HG03060 (cell line): ENCODE results near the gene GPR42.
"Not testable (repeated sequence)": the region's sequence is repeated elsewhere in the genome, so short reads cannot be mapped to it uniquely, and the experiment has no call there.

Experiments
- ATAC-seq: cut with Tn5 transposase; IDR thresholded peaks from one replicate; pipeline ENCODE4 v1.9.1; 2021; ENCODE audit warnings: low read depth, moderate number of reproducible peaks; ENCODE audit not compliant: unreplicated experiment

Gene GPR42

DNA sequence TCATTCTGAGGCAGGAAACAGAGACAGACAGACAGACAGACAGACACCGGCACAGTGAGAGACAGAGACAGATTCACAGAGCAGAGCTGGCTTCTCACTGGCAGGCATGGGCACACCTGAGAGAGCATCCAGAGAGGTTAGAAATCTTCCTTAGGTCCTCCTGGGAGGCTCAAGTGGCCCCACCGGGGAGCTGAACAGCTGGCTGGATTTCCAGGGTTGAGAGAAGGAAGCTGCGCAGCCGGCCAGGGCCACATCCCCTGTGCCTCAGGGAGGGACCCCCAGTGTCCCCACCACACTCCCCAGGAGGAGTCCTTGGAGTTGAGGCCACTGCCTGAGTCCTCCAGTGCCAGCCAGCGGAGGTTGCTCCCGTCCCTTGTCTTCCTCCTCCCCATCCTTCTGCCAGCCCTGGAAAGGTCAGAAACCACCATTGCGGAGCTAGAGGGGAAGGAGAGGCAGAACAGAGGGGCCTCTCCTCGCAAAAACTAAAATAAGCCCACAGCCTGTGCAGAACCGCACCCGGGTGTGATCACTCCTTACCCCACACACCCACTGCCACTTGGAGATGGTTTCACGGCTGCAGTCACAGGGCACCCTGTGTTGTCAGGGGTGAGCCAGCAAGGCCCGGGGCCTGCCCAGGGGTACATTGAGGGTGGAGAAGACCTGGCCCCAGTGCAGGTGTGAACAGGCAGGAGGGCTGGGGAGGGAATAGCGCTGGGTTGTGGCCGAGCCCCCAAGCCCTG is 8.4 kb upstream of the GPR42 start:
- no peak for ATAC-seq

DNA sequence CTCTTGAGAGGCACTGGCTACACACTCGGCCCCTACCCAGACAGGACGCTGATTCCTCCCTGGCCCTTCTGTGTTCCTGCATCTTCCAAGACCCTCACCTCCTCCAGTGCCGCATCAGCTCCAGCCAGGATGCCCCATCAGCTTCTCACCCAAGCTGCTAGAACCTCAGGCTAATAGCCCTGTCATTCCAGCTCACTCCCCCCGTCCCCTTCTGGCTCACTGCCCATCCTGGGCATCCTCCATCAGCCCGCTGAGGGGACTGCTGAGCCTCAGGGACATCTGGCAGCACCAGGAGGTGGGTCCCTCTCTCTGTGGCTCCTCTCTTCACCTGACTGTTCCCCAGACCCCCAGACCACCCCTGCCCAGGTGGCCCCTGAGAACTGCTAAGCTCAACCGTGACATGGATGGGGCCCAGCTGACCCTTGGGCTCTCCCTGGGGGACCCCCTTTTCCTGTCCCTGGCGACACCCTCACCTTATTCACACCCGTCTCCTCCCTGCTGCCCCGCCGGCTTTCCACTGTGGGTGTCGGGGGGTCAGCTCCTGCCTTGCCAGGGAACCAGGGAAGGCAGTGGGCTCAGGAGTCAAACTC is 7.8 kb upstream of the GPR42 start:
- no peak for ATAC-seq

DNA sequence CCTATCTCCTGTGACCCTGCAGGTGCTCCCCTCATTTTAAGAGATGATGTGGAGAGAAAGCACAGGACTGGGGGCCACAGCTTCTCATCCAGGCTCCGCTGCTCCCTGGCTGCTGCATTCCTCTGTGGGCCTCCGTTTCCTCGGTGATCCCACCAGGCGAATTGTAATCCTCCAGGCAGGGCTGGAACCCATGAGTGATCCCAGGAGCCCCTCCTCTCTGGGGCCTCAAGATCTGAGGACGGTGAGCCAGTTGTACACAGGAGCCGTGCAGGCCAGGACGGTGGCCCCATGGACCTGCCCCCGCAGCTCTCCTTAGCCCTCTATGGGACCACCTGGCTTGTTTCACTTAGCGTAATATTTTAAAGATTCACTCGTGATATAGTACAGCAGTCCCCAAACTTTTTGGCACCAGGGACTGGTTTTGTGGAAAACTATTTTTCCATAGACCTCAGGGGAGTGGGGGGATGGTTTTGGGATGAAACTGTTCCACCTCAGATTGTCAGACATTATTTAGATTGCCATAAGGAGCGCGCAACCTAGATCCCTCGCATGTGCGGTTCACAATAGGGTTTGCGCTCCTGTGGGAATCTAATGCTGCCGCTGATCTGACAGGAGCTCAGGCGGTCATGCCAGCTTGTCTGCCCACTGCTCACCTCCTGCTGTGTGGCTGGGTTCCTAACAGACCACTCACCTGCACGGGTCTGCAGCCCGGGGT is 7.0 kb upstream of the GPR42 start:
- ATAC-seq = no peak

DNA sequence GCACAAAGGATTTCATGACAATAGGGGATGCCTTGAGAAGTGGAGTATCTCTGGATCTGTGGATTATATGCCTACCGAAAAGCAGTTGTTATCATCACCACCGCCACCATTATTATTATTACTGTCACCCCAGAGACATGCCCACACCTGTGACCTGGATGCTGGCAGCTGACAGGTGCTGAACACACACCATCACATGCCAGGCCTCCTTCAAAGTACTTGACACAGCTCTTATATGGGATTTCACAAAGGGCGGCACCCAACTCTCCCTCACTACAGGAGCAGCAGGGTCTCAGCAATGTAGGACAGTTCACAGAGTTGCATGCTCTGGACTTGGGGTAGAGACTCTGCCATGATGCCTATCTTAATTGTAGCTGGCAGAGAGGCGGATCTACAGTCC is 5.6 kb upstream of the GPR42 start:
- no peak for ATAC-seq

DNA sequence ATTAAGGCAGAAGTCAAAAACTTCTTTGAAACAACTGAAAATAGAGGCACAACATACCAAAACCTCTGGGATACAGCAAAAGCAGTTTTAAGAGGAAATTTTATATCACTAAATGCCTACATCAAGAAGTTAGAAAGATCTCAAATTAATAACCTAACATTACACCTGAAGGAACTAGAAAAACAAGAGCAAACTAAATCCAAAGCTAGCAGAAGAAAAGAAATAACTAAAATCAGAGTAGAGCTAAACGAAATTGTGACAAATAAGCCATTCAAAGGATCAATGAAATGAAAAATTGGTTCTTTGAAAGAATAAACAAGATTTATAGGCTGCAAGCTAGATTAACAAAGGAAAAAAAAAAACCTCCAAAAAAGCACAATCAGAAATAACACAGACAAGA is 2.5 kb upstream of the GPR42 start:
- no peak for ATAC-seq

DNA sequence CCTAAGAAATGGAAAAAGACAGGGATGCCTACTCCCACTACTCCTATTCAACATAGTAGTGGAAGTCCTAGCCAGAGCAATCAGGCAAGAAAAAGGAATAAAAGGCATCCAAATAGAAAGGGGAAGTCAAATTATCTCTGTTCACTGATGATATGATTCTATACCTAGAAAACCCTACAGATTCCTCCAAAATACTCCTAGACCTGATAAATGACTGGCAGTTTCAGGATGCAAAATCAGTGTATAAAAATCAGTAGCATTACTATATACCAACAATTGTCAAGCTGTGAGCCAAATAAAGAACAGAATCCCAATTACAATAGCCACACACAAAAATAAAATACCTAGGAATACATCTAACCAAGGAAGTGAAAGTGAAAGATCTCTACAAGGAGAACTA is 1.3 kb upstream of the GPR42 start:
- ATAC-seq = no peak

DNA sequence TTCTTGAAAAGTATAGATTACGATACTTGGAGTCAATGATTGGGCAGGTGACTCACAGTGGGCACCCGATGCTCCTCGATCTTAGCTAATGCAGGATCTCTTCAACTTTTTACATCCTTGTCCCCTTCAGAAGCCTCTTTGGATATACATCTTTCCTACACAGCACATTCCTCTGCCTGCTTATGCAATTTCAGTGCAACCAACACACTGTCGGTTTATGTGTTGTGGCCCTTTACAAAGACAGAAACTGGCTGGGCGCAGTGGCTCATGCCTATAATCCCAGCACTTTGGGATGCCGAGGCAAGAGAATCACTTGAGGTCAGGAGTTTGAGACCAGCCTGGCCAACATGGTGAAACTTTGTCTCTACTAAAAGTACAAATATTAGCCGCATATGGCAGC is 2.6 kb downstream of the GPR42 start:
- ATAC-seq = no peak

DNA sequence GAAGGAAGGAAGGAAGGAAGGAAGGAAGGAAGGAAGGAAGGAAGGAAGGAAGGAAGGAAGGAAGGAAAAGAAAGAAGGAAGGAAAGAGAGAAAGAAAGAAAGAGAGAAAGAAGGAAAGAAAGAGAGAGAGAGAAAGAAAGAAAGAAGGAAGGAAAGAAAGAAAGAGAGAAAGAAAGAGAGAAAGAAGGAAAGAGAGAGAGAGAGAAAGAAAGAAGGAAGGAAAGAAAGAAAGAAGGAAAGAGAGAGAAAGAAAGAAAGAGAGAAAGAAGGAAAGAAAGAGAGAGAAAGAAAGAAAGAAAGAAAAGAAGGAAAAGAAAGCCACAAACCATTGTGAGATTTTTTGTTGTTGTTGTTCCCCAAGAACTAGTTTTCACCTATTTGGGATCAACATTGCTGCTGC is 3.2 kb downstream of the GPR42 start:
- ATAC-seq = not testable (repeated sequence)

DNA sequence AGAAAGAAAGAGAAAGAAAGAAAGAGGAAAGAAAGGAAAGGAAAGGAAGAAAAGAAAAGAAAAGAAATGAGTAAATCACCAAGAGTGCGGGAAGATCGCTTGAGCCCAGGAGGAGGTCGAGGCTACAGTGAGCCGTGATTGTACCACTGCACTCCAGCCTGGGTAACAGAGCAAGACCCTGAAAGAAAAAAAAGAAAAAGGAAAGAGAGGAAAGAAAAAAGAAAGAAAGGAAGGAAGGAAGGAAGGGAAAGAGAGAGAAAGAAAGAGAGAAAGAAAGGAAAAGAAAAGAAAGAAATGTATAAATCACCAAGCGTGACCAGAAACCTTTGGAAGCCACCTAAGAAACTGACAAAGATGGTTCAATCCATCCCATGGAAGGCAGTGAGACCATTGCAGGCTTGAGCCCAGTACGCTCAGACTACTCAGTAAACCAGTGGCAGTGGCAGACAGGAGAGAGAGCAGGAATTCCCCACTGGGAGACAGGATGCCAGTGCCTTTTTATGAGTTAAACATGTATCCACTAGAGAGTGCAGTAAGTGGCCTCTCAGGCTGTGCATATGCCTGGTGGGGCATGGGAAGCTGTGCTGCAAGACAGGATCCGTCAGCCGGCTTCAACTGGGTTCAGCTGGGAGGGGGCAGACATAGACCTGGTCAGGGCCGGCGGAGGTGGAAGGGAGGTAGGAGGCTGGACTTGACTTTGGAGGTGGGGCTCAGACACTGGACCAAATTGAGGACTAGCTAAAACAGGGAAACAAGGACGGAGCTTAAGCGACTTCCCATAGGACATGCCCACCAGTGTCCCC is 4.8 kb downstream of the GPR42 start:
- no peak for ATAC-seq

DNA sequence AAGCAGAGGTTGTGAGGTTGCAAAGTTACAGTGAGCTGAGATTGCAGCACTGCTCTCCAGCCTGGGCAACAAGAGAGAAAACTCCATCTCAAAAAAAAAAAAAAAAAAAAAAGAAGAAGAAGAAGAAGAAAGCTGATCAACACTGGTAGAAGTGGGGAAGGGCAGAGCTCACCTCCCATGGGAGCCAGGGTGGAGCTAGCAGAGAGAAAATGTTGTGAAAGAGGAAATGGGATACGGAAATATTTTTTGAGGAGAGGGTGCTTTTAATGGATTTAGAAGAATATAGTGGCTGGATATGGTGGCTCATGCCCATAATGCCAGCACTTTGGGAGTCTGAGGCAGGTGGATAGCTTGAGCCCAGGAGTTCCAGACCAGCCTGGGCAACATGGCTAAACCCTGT is 6.8 kb downstream of the GPR42 start:
- no peak for ATAC-seq

DNA sequence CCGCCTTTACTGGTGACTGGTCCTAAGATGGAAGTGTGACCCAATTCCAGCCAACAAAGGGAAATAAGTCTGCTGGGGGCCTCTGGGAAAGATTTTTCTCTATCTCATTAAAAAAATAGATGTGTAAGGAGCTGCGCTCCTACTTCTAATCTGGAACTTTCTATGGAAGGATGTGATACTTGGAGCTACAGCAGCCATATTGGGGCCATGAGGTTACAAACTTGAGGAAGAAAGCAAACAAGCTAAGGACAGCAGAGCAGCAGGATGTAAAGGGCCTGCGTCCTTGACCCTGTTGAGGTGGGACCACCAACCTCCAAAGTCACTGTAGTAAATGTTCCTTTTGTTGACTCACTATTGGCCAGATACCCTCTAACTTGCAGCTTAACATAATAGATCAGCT is 7.5 kb downstream of the GPR42 start:
- ATAC-seq = no peak

DNA sequence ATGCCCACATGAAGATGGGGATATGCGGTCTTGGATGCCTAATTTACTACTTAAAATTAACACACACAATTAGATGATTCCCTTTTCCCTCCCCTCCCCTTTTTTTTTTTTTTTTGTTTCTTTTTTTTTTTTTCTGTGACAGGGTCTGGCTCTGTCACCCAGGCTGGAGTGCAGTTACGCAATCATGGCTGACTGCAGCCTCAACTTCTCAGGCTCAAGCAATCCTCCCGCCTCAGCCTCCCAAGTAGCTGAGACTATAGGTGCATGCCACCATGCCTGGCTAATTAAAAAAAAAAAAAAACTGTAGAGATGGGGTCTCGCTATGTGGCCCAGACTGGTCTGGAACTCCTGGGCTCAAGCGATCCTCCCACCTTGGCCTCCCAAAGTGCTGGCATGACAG is 8.7 kb downstream of the GPR42 start:
- ATAC-seq = not testable (repeated sequence)

DNA sequence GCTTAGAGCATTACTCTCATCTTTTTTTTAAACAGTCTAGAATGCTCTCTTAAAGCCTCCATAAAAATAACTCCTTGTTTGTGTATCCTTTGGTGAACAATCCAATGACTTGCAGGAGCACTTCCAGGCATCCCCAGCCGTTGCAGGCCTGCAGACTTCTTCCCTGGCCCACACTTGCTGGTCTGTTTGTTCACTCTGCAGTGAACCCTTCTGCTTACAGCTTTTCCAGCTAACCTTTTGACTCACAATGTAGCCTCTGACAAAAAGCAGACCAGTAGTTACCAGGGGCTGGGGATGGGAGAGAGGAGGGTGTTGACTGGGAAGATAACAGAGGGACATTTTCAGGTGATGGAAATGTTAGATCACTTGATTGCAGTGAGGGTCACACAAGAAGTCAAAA is 9.1 kb downstream of the GPR42 start:
- ATAC-seq = no peak

DNA sequence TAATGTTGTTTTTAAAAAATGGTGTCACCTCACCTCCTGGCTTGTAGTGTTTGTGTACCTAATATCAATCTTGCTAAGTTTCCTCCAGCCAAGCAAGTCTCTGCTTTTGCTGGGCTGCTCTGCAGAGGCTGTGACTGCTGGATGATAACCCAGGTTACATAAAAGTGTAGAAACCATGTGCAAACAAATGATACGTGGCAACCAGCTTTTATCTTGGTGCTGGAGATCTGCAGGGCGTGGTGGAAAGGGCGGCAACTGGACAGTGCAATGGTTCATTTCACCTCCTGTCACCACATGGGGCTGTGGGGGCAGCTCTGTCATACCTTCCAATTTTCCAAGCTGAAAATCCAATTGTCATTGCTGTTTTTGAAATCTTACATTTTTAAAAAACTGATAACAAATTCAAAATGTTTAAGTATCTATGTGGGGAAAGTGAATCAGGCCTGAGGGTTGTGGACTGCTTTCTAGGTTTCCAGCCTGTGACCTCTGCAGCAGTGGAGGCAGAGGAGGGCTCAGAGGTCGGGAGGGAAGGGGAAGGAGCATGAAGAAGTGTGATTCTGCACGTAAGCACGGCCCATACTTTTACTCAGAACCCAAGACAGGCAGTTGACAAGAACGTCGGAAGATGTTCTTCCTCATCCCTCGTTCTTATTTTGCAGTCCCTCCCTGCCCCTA is 9.7 kb downstream of the GPR42 start:
- ATAC-seq = no peak

DNA sequence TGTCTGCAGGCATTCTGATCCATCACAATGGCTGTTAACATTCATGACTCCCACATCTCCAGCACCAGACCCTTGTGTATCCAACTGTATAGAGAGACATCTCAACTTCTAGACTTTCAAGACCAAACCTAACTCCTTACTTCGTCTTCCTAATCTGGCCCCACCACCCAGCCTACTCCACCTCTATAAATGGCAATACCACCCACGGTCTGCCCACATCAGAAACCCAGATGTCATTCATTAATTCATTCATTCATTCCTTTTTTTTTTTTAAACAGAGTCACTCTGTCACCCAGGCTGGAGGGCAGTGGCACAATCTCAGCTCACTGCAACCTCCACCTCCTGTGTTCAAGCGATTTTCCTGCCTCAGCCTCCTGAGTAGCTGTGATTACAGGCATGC is 10.4 kb downstream of the GPR42 start:
- no peak for ATAC-seq

DNA sequence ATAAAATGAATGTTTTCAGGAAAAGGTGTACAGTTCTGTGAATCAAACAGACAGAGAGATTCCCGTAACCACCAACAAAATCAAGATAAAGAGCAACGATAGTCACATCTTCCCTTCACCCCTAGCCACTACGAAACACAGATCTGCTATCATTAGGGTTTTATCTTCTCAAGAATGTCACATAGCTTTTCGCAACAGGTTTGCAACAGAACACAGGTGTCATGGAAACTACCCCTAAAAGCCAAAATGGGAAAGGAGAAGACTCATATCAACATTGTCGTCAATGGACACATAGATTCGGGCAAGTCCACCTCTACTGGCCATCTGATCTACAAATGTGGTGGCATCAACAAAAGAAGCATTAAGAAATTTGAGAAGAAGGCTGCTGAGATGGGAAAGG is 11.1 kb downstream of the GPR42 start:
- no peak for ATAC-seq

DNA sequence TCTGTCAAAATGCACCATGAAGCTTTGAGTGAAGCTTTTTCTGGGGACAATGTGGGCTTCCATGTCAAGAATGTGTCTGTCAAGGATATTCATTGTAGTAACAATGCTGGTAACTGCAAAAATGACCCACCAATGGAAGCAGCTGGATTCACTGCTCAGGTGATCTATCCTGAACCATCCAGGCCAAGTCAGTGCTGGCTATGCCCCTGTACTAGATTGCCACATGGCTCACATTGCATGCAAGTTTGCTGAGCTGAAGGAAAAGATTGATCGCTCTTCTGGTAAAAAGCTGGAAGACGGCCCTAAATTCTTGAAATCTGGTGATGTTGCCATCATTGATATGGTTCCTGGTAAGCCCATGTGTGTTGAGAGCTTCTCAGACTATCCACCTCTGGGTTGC is 12.7 kb downstream of the GPR42 start:
- no peak for ATAC-seq

DNA sequence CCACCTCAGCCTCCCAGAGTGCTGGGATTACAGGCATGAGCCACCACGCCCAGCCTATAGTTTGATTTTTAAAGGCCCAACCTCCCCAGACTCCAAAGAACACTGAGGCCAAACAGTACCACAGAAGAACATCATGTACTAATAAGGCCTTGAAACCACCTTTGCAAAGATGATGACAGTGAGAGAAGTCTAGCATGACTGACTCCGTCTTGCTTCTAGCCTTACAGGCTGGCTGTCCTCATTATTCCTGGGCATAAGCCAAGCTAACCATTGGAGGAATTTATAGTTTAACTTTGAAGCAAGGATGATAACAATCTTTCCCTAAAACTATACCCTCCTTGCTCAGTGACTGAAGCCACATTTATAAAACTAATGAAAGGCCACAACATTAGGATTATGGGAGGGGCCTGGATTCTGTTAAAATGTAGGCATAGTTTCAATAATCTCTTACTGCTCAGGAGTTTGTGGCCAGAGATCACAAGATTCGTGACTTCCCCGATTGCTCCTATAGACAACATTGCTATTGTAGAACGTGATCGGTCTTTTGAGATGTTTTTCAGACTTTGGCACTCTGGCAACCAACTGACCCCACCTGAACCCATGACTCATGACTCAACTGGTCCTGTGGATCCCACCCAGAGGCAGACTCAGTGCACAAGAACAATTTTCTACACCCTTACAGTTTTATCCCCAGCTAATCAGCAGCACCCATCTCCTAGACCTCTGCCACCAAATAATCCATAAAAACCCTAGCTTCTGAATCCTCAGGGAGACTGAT is 17.6 kb downstream of the GPR42 start:
- ATAC-seq = no peak

DNA sequence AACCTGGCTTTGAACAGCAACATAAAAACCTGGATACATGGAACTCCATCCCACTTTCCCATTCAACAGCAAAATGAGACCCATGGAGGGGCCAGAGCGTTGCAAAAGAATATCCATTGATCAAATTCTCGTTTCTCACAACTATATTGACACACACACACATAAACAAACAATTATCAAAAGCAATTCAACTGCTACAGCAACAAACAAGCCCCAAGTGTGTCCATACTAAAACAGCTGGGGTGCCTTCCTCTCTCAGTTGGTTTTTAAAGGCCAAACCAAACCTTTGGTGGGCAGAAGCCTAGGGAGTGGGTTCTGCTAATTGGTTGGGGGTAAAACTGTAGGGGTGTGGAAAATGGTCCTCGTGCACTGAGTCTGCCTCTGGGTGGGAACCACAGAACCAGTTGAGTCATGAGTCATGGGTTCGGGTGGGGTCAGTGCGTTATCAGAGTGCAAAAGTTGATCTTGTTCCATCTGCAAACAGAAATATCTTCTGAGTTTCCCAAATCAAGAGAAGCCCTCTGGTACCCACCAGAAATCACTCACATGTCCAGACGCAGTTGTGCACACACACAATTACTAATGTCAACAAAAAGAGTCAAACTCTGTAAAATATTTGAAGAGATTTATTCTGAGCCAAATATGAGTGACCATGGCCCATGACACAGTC is 18.5 kb downstream of the GPR42 start:
- no peak for ATAC-seq
